WTC11 (cell line): ENCODE results near the gene VEZT.

Experiments
- CTCF ChIP-seq: fragments of 200-600 bp; IDR thresholded peaks from 2 replicates; pipeline ENCODE4 v1.8.0; 2022; ENCODE audit warnings: antibody characterized with exemption
- E2F5 ChIP-seq: sonication (generic); formaldehyde crosslinking; IDR thresholded peaks from 2 replicates; pipeline ENCODE4 v1.8.1; 2022; ENCODE audit warnings: mild to moderate bottlenecking, moderate library complexity, missing genetic modification reagents
- EMX1 ChIP-seq: fragments of 250-450 bp; sonication (Bioruptor Pico); IDR thresholded peaks from 2 replicates; pipeline ENCODE4 v1.8.0; 2021; ENCODE audit warnings: mild to moderate bottlenecking
- ESRRA ChIP-seq: sonication (generic); formaldehyde crosslinking; IDR thresholded peaks from 2 replicates; pipeline ENCODE4 v1.8.1; 2022; ENCODE audit warnings: mild to moderate bottlenecking, missing genetic modification reagents, borderline replicate concordance
- FOXJ3 ChIP-seq: sonication (generic); formaldehyde crosslinking; IDR thresholded peaks from 2 replicates; pipeline ENCODE4 v1.9.0; 2021; ENCODE audit warnings: missing genetic modification reagents, mild to moderate bottlenecking, borderline replicate concordance
- IRF1 ChIP-seq: sonication (generic); formaldehyde crosslinking; IDR thresholded peaks from 2 replicates; pipeline ENCODE4 v1.8.0; 2023; ENCODE audit warnings: missing genetic modification reagents
- MAX ChIP-seq: sonication (generic); formaldehyde crosslinking; IDR thresholded peaks from 2 replicates; pipeline ENCODE4 v1.8.0; 2022; ENCODE audit warnings: mild to moderate bottlenecking, missing genetic modification reagents
- SP1 ChIP-seq: sonication (generic); formaldehyde crosslinking; conservative IDR thresholded peaks from 2 replicates; pipeline ENCODE4 v1.8.1; 2022; ENCODE audit warnings: missing genetic modification reagents

GRCh38 chr12:95248604-95249360 is 31.2 kb downstream of the VEZT start:
- TF ChIP-seq E2F5 (no peak), CTCF (no peak), FOXJ3 (CRISPR knock-in tag) (no peak), MAX (no peak), EMX1 (no peak), SP1 (no peak), IRF1 (CRISPR knock-in tag) (no peak), ESRRA (CRISPR knock-in tag) (no peak)
